ENCODE results near the gene CEP55.
A peak's percentile ranks its signal among the peaks of the same experiment; 100 is the strongest.
"Not testable (repeated sequence)": the region's sequence is repeated elsewhere in the genome, so short reads cannot be mapped to it uniquely, and the experiment has no call there.

CEP55 gene

GRCh38 chr10:93462881-93463280 lies 33.5 kb upstream of the CEP55 start:
- Histone ChIP-seq H3K9me3 (no peaks in the 10 kb centered on the region), H3K27me3 (ENCODE audit: low read depth) (no peaks in the 10 kb centered on the region), H3K4me3 (no peak overlapping the region), H3K36me3 (replicated peaks) (no peaks in the 10 kb centered on the region), H3K4me1 (0 out of 2 replicates have a peak, but pooled peaks cover 3% of the 10 kb centered on the region)
- in situ Hi-C loops (cut with MboI; ENCODE audit: low sequenced_read_pairs), result no loop called here
- no peak for DNase-seq (ENCODE audit: low spot score in 2 of 2)

DNA sequence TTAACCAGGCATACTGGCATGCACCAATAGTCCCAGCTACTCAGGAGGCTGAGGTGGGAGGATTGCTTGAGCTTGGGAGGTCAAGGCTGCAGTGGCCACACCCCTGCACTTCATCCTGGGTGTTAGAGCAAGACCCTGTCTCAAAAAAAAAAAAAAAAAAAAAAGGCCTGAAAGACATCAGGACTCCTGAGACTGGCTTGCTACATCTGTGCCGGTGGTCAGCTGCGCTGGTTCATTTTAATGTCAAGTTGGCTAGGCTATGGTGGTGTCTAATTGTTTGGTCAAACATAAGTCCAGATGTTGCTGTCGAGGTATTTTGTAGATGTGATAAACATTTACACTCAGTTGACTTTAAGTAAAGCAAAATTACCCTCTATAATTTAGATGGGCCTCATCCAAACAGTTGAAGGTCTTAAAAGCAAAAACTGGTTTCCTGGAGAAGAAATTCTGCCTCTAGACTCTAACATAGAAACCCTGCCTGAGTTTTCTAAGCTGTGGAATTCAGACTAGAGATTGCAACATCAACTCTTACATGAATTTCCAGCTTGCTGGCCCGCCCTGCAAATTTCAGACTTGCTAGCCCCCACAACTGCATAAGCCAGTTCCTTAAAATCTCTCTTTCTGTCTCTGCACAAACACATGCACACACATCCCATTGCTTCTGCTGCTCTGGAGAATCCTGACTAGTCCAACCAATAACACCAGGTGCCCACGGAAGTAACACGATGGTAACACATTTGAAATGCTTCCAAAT lies 32.5 kb upstream of the CEP55 start:
- no peaks in the 10 kb centered on the region for H3K9me3 ChIP-seq
- H3K4me3 ChIP-seq, result no peak overlapping the region
- 0 out of 2 replicates have a peak, but pooled peaks cover 3% of the 10 kb centered on the region for H3K4me1 ChIP-seq
- DNase-seq (ENCODE audit: low spot score in 2 of 2), result no peak
- in situ Hi-C loops (cut with MboI; ENCODE audit: low sequenced_read_pairs), result no loop called here
- H3K36me3 ChIP-seq (replicated peaks), result no peaks in the 10 kb centered on the region
- no peaks in the 10 kb centered on the region for H3K27me3 ChIP-seq (ENCODE audit: low read depth)

DNA sequence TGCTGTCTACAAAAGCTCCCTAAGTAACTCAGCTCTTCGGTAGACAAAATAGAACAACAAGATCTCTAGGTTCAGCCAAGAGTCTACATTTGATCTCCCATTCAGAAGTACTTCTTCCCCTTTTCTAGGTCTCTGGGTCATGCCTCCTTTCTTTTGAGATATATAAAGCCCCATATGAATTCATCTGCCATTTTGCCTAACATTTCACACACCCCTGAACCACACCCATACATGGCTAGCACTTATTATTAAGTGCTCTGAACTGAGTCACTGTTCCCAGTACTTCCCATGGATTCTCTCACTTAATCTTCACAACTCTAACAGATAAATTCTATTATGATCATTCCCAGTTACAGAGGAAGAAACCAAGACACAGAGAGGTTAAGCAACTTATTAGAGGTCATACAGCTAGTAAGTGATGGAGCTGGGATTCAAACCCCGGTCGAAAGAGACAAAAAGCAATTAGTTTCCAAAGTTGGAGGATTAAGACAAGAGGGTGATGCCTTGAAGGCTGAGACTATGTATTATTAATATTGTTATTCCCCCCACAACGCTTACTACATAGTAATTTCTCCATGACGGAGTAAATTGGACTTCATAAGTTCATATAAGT lies 31.5 kb upstream of the CEP55 start:
- Histone ChIP-seq H3K9me3 (no peaks in the 10 kb centered on the region), H3K27me3 (ENCODE audit: low read depth) (no peaks in the 10 kb centered on the region), H3K4me3 (no peak overlapping the region), H3K4me1 (0 out of 2 replicates have a peak, but pooled peaks cover 3% of the 10 kb centered on the region), H3K36me3 (replicated peaks) (no peaks in the 10 kb centered on the region)
- no peak for DNase-seq (ENCODE audit: low spot score in 2 of 2)
- in situ Hi-C loops (cut with MboI; ENCODE audit: low sequenced_read_pairs), result no loop called here

- in situ Hi-C loops (cut with MboI; ENCODE audit: low sequenced_read_pairs), result no loop called here
- peak in 1 of 2 experiments; percentile 34 for DNase-seq (ENCODE audit: low spot score in 2 of 2)
Measured at GRCh38 chr10:93465806-93466675, 30.4 kb upstream of the CEP55 start.

GRCh38 chr10:93467635-93468034 lies 28.8 kb upstream of the CEP55 start:
- in situ Hi-C loops (cut with MboI; ENCODE audit: low sequenced_read_pairs); H3K36me3 ChIP-seq (replicated peaks); H3K27me3 ChIP-seq (ENCODE audit: low read depth); DNase-seq (ENCODE audit: low spot score in 2 of 2); H3K9me3 ChIP-seq; H3K4me3 ChIP-seq: not testable (repeated sequence)
- H3K4me1 ChIP-seq, result peaks cover 13% of the 10 kb centered on the region

More at GRCh38 chr10:93465806-93466675, 30.4 kb upstream of the CEP55 start:
- H3K9me3 ChIP-seq, result peaks cover 3% of the 10 kb centered on the region
- peaks cover 8% of the 10 kb centered on the region for H3K4me1 ChIP-seq
- H3K4me3 ChIP-seq, result no peak overlapping the region
- no peaks in the 10 kb centered on the region for H3K27me3 ChIP-seq (ENCODE audit: low read depth)
- H3K36me3 ChIP-seq (replicated peaks), result no peaks in the 10 kb centered on the region

DNA sequence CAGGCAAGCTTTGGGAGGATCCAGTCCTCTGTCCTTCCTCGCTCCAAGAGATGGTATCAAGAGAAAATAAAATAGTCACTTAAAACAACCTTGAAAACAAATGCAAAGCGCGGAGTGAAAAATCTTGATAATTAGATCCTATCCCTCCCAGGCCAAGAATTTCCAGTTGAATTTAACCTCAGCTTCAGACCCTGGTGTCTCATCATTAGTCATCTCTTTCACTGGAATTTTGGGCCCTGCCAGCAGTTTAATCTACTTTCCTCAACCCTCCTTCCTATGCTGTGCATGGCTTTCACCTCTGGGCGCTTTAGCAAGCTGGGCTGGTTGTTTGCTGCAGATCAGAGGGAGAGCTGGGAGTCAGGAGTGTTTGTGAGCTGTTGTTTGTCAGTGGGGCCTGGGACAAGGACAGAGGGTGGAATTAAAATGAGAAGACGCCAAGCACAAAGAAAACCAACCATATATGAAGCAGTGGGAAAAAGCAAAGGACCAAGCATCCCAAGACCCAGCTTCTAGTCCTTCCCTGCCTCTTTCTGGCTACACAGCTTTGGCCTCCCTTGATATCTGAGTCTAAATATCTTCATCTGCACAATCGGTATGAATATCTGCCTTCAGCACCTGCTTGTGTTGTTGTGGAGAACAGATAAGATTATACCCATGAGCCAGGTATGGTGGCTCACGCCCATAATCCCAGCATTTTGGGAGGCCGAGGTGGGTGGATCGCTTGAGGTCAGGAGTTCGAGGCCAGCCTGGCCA lies 27.8 kb upstream of the CEP55 start:
- Histone ChIP-seq H3K36me3 (replicated peaks) (no peaks in the 10 kb centered on the region), H3K4me3 (no peak overlapping the region), H3K4me1 (peaks cover 13% of the 10 kb centered on the region), H3K27me3 (ENCODE audit: low read depth) (no peaks in the 10 kb centered on the region), H3K9me3 (peaks cover 3% of the 10 kb centered on the region)
- in situ Hi-C loops (cut with MboI; ENCODE audit: low sequenced_read_pairs), result no loop called here
- DNase-seq (ENCODE audit: low spot score in 2 of 2), result no peak

- H3K4me1 ChIP-seq, result peaks cover 13% of the 10 kb centered on the region
- peaks cover 3% of the 10 kb centered on the region for H3K9me3 ChIP-seq
- H3K27me3 ChIP-seq (ENCODE audit: low read depth), result no peaks in the 10 kb centered on the region
- H3K36me3 ChIP-seq (replicated peaks), result no peaks in the 10 kb centered on the region
- in situ Hi-C loops (cut with MboI; ENCODE audit: low sequenced_read_pairs), result no loop called here
- H3K4me3 ChIP-seq, result no peak overlapping the region
- DNase-seq (ENCODE audit: low spot score in 2 of 2), result no peak
Measured at GRCh38 chr10:93469454-93469853, 27.0 kb upstream of the CEP55 start.

DNA sequence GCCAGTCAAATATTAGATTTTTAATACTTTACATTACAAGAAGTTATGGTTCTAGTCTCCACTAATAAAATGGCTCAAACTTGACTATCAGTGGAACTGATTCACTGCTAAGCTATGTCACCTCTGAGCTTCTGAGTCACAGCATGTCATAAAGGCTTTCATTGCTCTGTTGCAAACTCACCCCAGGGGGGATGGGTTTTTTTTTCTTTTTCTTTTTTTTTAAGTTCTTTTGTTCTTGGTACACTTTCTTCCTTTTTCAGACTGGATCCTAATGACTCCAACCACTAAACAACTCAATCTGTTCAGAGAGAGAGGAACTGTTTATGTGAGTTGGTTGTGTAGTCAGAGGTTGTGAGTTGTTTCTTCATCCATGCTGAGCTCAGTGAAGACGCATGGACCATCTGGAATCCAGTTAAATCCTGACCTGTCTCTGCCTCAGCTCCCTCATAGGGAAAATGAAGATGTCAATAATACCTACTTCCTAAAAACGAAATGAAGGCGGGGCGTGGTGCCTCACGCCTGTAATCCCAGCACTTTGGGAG lies 25.2 kb upstream of the CEP55 start:
- no peak overlapping the region for H3K4me3 ChIP-seq
- H3K36me3 ChIP-seq (replicated peaks), result no peaks in the 10 kb centered on the region
- DNase-seq (ENCODE audit: low spot score in 2 of 2), result no peak
- H3K9me3 ChIP-seq, result peaks cover 3% of the 10 kb centered on the region
- H3K27me3 ChIP-seq (ENCODE audit: low read depth), result no peaks in the 10 kb centered on the region
- H3K4me1 ChIP-seq, result peaks cover 20% of the 10 kb centered on the region
- in situ Hi-C loops (cut with MboI; ENCODE audit: low sequenced_read_pairs), result no loop called here

GRCh38 chr10:93473161-93473560 lies 23.3 kb upstream of the CEP55 start:
- Histone ChIP-seq H3K9me3 (peaks cover 3% of the 10 kb centered on the region), H3K36me3 (replicated peaks) (no peaks in the 10 kb centered on the region), H3K4me3 (no peak overlapping the region), H3K27me3 (ENCODE audit: low read depth) (no peaks in the 10 kb centered on the region), H3K4me1 (peaks cover 26% of the 10 kb centered on the region)
- DNase-seq (ENCODE audit: low spot score in 2 of 2), result no peak
- in situ Hi-C loops (cut with MboI; ENCODE audit: low sequenced_read_pairs), result no loop called here

GRCh38 chr10:93473804-93474472 lies 22.5 kb upstream of the CEP55 start:
- in situ Hi-C loops (cut with MboI; ENCODE audit: low sequenced_read_pairs), result no loop called here
- DNase-seq (ENCODE audit: low spot score in 2 of 2), result no peak
- Histone ChIP-seq H3K27me3 (ENCODE audit: low read depth) (no peaks in the 10 kb centered on the region), H3K36me3 (replicated peaks) (no peaks in the 10 kb centered on the region), H3K4me1 (peaks cover 26% of the 10 kb centered on the region), H3K4me3 (no peak overlapping the region), H3K9me3 (peaks cover 3% of the 10 kb centered on the region)

DNA sequence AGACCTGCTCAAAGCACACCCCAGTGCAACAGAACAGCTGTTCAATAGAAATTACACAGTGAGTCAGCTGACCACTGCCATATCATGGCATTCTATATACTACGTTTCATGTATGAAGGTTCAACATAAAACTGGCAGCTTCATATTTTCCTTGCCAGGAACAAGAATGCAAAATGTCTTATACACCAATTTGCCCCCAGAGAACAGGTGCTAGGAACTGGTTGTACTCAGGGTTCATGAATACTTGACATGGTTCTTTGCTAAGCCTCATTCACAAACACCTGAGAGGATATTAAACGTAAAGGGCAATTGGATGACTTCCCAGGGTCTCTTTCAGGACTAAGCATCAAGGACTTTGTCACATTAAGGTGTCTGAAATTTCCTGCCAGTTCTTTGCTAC lies 21.2 kb upstream of the CEP55 start:
- Histone ChIP-seq H3K9me3 (peaks cover 3% of the 10 kb centered on the region), H3K27me3 (ENCODE audit: low read depth) (no peaks in the 10 kb centered on the region), H3K4me1 (peaks cover 32% of the 10 kb centered on the region), H3K4me3 (no peak overlapping the region), H3K36me3 (replicated peaks) (no peaks in the 10 kb centered on the region)
- in situ Hi-C loops (cut with MboI; ENCODE audit: low sequenced_read_pairs), result loop anchor here (25.0 kb wide), 2 partner anchors 388 to 588 kb away; no protein-coding TSS in a partner anchor
- DNase-seq (ENCODE audit: low spot score in 2 of 2), result no peak

- H3K27me3 ChIP-seq (ENCODE audit: low read depth), result no peaks in the 10 kb centered on the region
- DNase-seq (ENCODE audit: low spot score in 2 of 2), result peak in 1 of 2 experiments; percentile 60
- H3K9me3 ChIP-seq, result no peaks in the 10 kb centered on the region
- no peak overlapping the region for H3K4me3 ChIP-seq
- in situ Hi-C loops (cut with MboI; ENCODE audit: low sequenced_read_pairs), result loop anchor here (25.0 kb wide), 2 partner anchors 389 to 589 kb away; no protein-coding TSS in a partner anchor
- H3K4me1 ChIP-seq, result peaks cover 28% of the 10 kb centered on the region
- H3K36me3 ChIP-seq (replicated peaks), result no peaks in the 10 kb centered on the region
Measured at GRCh38 chr10:93475871-93476270, 20.5 kb upstream of the CEP55 start.

All from HAP-1 (cell line).